Esophagus muscularis mucosa (tissue), 4 donors: ENCODE data around the gene MAEA. TPM values are rescaled to one million over a fixed set of nuclear protein-coding genes. Genes with fewer than 3 reads are reported as not detected.
"Not testable (repeated sequence)": the region's sequence is repeated elsewhere in the genome, so short reads cannot be mapped to it uniquely, and the experiment has no call there.

ENCODE experiments used
- DNase-seq: peaks from one replicate; pipeline ENCODE4 v3.0.0-alpha.2; 2017; ENCODE audit errors: extremely low spot score
- H3K27ac ChIP-seq, 4 donors: fragments of 200-600 bp; sonication (generic); replicated peaks in 1 of 4; 1 replicate in 3 of 4; 2 replicates in 1 of 4; pipeline ENCODE4 v1.5.1; 2016 to 2019; ENCODE audit warnings: mild to moderate bottlenecking in 1 of 4
- H3K27me3 ChIP-seq, 4 donors: fragments of 200-600 bp; sonication (generic); one replicate each; pipeline versions ENCODE4 v1.5.1 to v1.6.0; 2016 to 2019
- H3K36me3 ChIP-seq, 4 donors: fragments of 200-600 bp; sonication (generic); one replicate each; pipeline ENCODE4 v1.5.1; 2016 to 2019
- H3K4me1 ChIP-seq, 4 donors: fragments of 200-600 bp; sonication (generic); one replicate each; pipeline ENCODE4 v1.5.1; 2016 to 2019
- H3K4me3 ChIP-seq, 4 donors: fragments of 200-600 bp; sonication (generic); 1 replicate in 2 of 4; 2 replicates in 2 of 4; pipeline ENCODE4 v1.5.1; 2016 to 2019; ENCODE audit warnings: mild to moderate bottlenecking in 4 of 4, moderate library complexity in 1 of 4
- H3K9me3 ChIP-seq, 4 donors: fragments of 200-600 bp; sonication (generic); 1 replicate in 3 of 4; 2 replicates in 1 of 4; pipeline ENCODE4 v1.5.1; 2016 to 2019
- CTCF ChIP-seq, 3 experiments: fragments of 200-600 bp in 2 of 3; fragments of 450-650 bp in 1 of 3; sonication (generic) in 2 of 3; IDR thresholded peaks; one replicate each; pipeline ENCODE4 v1.5.1; 2017 to 2019; ENCODE audit warnings: antibody characterized with exemption in 3 of 3, mild to moderate bottlenecking in 2 of 3, moderate library complexity in 1 of 3
- EP300 ChIP-seq: sonication (generic); formaldehyde crosslinking; IDR thresholded peaks from one replicate; pipeline ENCODE4 v1.6.1; 2017; ENCODE audit warnings: antibody characterized with exemption
- POLR2A ChIP-seq: fragments of 450-650 bp; IDR thresholded peaks from one replicate; pipeline ENCODE4 v1.6.1; 2017; ENCODE audit warnings: antibody characterized with exemption, moderate library complexity, mild to moderate bottlenecking, low read depth
- POLR2AphosphoS5 ChIP-seq, 2 donors: sonication (generic); formaldehyde crosslinking; IDR thresholded peaks; one replicate each; pipeline ENCODE4 v1.6.1; 2017; ENCODE audit warnings: antibody characterized with exemption in 2 of 2
- WGBS: methylation state at CpG from one replicate; pipeline ENCODE4 v1.1.5; 2018; 5-methylcytosine and 5-hydroxymethylcytosine counted together
- intact Hi-C: fragments of 100-400 bp; cut with DNase I; formaldehyde crosslinking; loops from one replicate; pipeline ENCODE4 v1.15.1; 2023
- total RNA-seq, 4 donors: library from RNA; depleted of rRNA; stranded (reverse); fragments of >200 nt; gene quantifications; one replicate each; pipeline versions ENCODE4 v1.1.0 to v1.2.1, GENCODE V29; 2016

MAEA gene
- total RNA-seq, 4 donors from 2014 or later, result 54.5 to 63.1 (median 59.8) TPM

GRCh38 chr4:1323635-1324442 lies 34.1 kb downstream of the MAEA start:
- 81% methylated on average over 10 of the region's 11 CpGs for WGBS
- intact Hi-C loops, result no loop called here
- peaks cover 31 to 90% (median 77%) of the 10 kb centered on the region in 4 donors for H3K36me3 ChIP-seq
- no peak for TF ChIP-seq POLR2A
- no peak for TF ChIP-seq CTCF (IDR thresholded peaks at IDR 0.05)
- no peak for TF ChIP-seq EP300
- TF ChIP-seq POLR2AphosphoS5 (IDR thresholded peaks at IDR 0.05), result no peak
- H3K9me3 ChIP-seq, result no peaks in the 10 kb centered on the region
- H3K27ac ChIP-seq, result no peak overlapping the region
- H3K4me3 ChIP-seq, result no peak overlapping the region
- no peak for DNase-seq
- no peaks in the 10 kb centered on the region for H3K27me3 ChIP-seq
- H3K4me1 ChIP-seq, result peaks cover 0 to 4% (median 1%) of the 10 kb centered on the region in 4 donors

- intact Hi-C loops, H3K27ac ChIP-seq, H3K4me3 ChIP-seq, H3K4me1 ChIP-seq, DNase-seq, H3K9me3 ChIP-seq, H3K27me3 ChIP-seq: not testable (repeated sequence)
- peaks cover 37 to 90% (median 78%) of the 10 kb centered on the region in 4 donors for H3K36me3 ChIP-seq
- WGBS, result 89% methylated on average over 20 of the region's 20 CpGs
Observed at GRCh38 chr4:1324443-1325175, 34.9 kb downstream of the MAEA start.

GRCh38 chr4:1325176-1325480 lies 35.4 kb downstream of the MAEA start:
- H3K27ac ChIP-seq, result no peak overlapping the region
- no peak for DNase-seq
- intact Hi-C loops, result no loop called here
- H3K27me3 ChIP-seq, result no peaks in the 10 kb centered on the region
- H3K4me3 ChIP-seq, result no peak overlapping the region
- no peak for TF ChIP-seq CTCF (IDR thresholded peaks at IDR 0.05)
- no peak for TF ChIP-seq POLR2AphosphoS5 (IDR thresholded peaks at IDR 0.05)
- TF ChIP-seq POLR2A, result no peak
- no peak for TF ChIP-seq EP300
- no peaks in the 10 kb centered on the region for H3K9me3 ChIP-seq
- peaks cover 37 to 90% (median 80%) of the 10 kb centered on the region in 4 donors for H3K36me3 ChIP-seq
- 90% methylated on average over 11 of the region's 11 CpGs for WGBS
- peaks cover 0 to 11% (median 3%) of the 10 kb centered on the region in 4 donors for H3K4me1 ChIP-seq

- Histone ChIP-seq H3K9me3 (no peaks in the 10 kb centered on the region), H3K36me3 (peaks cover 37 to 90% (median 80%) of the 10 kb centered on the region in 4 donors), H3K4me1 (peaks cover 0 to 11% (median 3%) of the 10 kb centered on the region in 4 donors), H3K27me3 (no peaks in the 10 kb centered on the region), H3K4me3 (no peak overlapping the region), H3K27ac (no peak overlapping the region)
- 90% methylated on average over 27 of the region's 35 CpGs for WGBS
- intact Hi-C loops, result no loop called here
- DNase-seq, result no peak
- no peak for TF ChIP-seq POLR2AphosphoS5 (IDR thresholded peaks at IDR 0.05)
- TF ChIP-seq EP300, result no peak
- TF ChIP-seq CTCF (IDR thresholded peaks at IDR 0.05), result no peak
- TF ChIP-seq POLR2A, result no peak
Observed at GRCh38 chr4:1325681-1326635, 36.3 kb downstream of the MAEA start.
